IPS DF 19.7 (cell line): ENCODE measurements around the gene CLCN1.

Experiments used
- DNase-seq: peaks from one replicate; pipeline ENCODE4 v3.0.0-alpha.2; 2013; ENCODE audit warnings: low read depth, low spot score

The CLCN1 gene

GRCh38 chr7:143396625-143397556 lies 81.0 kb downstream of the CLCN1 start:
- no peak for DNase-seq

- DNase-seq, result no peak
These were observed 82.0 kb downstream of the CLCN1 start for GRCh38 chr7:143397710-143398530.

GRCh38 chr7:143398616-143399015 lies 82.7 kb downstream of the CLCN1 start:
- no peak for DNase-seq

- no peak for DNase-seq
These were observed 83.2 kb downstream of the CLCN1 start for GRCh38 chr7:143399151-143399550.

GRCh38 chr7:143399642-143400041 lies 83.7 kb downstream of the CLCN1 start:
- no peak for DNase-seq

- DNase-seq, result no peak
These were observed 85.4 kb downstream of the CLCN1 start for GRCh38 chr7:143401265-143401664.
